ENCODE results near the gene CHD1L. TPM values are rescaled to one million over a fixed set of nuclear protein-coding genes. Genes with fewer than 3 reads are reported as not detected.

CHD1L gene
- total and polyA plus RNA-seq, 2 donors (not counting 3 experiments of a cell fraction or from before 2014, with no cell fraction given): 12.3 to 33.8 TPM

GRCh38 chr1:147238053-147238902, 4.2 kb upstream of the CHD1L start:
- Histone ChIP-seq H4K20me1 (replicated peaks; ENCODE audit: control insufficient read depth, extremely low read depth, insufficient read depth, low read length) (no peaks in the 10 kb centered on the region), H3K79me2 (ENCODE audit: control insufficient read depth, insufficient read depth, low read length) (peaks cover 2% of the 10 kb centered on the region), H3K4me1 (ENCODE audit: control insufficient read depth, extremely low read depth, insufficient read depth, low read length) (peaks cover 3% of the 10 kb centered on the region), H3K9me3 (replicated peaks; ENCODE audit: control insufficient read depth, insufficient read depth, low read length) (no peaks in the 10 kb centered on the region), H3K4me3 (replicated peaks in 1 of 3; ENCODE audit: insufficient read depth in 1 of 3, low read depth in 1 of 3, low read length in 3 of 3) (no peak overlapping the region), H3K9ac (replicated peaks; ENCODE audit: extremely low read depth, insufficient read depth, low read length) (no peak overlapping the region), H2AFZ (ENCODE audit: low read depth, low read length) (no peak overlapping the region), H3K36me3 (ENCODE audit: control insufficient read depth in 2 of 2, extremely low read depth in 1 of 2, insufficient read depth in 2 of 2, low read length in 2 of 2) (no peaks in the 10 kb centered on the region), H3K9me1 (replicated peaks; ENCODE audit: control insufficient read depth, extremely low read depth, insufficient read depth, low read length) (no peaks in the 10 kb centered on the region), H3K27ac (ENCODE audit: insufficient read depth, low read depth, low read length) (no peak overlapping the region), H3K4me2 (ENCODE audit: insufficient read depth, low read length) (no peak overlapping the region), H3K27me3 (ENCODE audit: control insufficient read depth in 2 of 2, insufficient read depth in 2 of 2, low read length in 2 of 2) (peaks cover 2 to 3% of the 10 kb centered on the region in 2 experiments)
- DNase-seq (ENCODE audit: low read depth, low spot score) (no peak), FAIRE-seq (no peak)
- dilution Hi-C loops (cut with MboI; ENCODE audit: extremely low pct_ligation_motif_present, low sequenced_read_pairs) (no loop called here), intact Hi-C loops (cut with micrococcal nuclease) (no loop called here)
- BruUV-seq (replicated peaks): no TSS peak
- no peak for TF ChIP-seq EZH2 (IDR thresholded peaks at IDR 0.05; ENCODE audit: borderline replicate concordance, low read depth, low read length, severe bottlenecking)
- TF ChIP-seq MAX (IDR thresholded peaks at IDR 0.05; ENCODE audit: insufficient read depth, insufficient read length): no peak
- no peak for TF ChIP-seq FOS (IDR thresholded peaks at IDR 0.05; ENCODE audit: borderline replicate concordance, insufficient read depth, low read length)
- no peak for TF ChIP-seq GATA2 (IDR thresholded peaks at IDR 0.05; ENCODE audit: insufficient read depth, insufficient read length, low read depth, low read length)
- no peak for TF ChIP-seq POLR2AphosphoS5 (IDR thresholded peaks at IDR 0.05; ENCODE audit: insufficient read depth, low read depth, low read length)
- TF ChIP-seq CTCF (IDR thresholded peaks at IDR 0.05; ENCODE audit: extremely low read depth in 1 of 2, insufficient read depth in 1 of 2, low read depth in 1 of 2, low read length in 2 of 2): no peak
- no peak for TF ChIP-seq POLR2A (IDR thresholded peaks at IDR 0.05; ENCODE audit: low read depth, low read length)
- TF ChIP-seq JUN (IDR thresholded peaks at IDR 0.05; ENCODE audit: borderline replicate concordance, insufficient read depth, insufficient read length, low read depth): no peak
- TF ChIP-seq MYC (IDR thresholded peaks at IDR 0.05; ENCODE audit: low read depth, low read length): no peak
- CTCF ChIA-PET: interaction anchor here (1.4 kb wide), 1 partner anchor 13 kb away, joined by 6 read pairs; the partner anchor contains the start of gene FMO5
- POLR2A ChIA-PET: no interaction called here

All from endothelial cell of umbilical vein (primary cell).